Stimulated activated CD4-positive, alpha-beta T cell treated with anti-CD3 and anti-CD28 coated beads, Interleukin-15, amount 100 ng/mL, for 48 hours (primary cell): ENCODE data around the gene FUT2.

ENCODE experiments used
- DNase-seq, 2 donors: peaks; one replicate each; pipeline ENCODE4 v3.0.0-alpha.2; 2020; ENCODE audit warnings: low read depth in 2 of 2

Gene FUT2

GRCh38 chr19:48750771-48751504 is 55.2 kb downstream of the FUT2 start:
- DNase-seq: no peak

DNA sequence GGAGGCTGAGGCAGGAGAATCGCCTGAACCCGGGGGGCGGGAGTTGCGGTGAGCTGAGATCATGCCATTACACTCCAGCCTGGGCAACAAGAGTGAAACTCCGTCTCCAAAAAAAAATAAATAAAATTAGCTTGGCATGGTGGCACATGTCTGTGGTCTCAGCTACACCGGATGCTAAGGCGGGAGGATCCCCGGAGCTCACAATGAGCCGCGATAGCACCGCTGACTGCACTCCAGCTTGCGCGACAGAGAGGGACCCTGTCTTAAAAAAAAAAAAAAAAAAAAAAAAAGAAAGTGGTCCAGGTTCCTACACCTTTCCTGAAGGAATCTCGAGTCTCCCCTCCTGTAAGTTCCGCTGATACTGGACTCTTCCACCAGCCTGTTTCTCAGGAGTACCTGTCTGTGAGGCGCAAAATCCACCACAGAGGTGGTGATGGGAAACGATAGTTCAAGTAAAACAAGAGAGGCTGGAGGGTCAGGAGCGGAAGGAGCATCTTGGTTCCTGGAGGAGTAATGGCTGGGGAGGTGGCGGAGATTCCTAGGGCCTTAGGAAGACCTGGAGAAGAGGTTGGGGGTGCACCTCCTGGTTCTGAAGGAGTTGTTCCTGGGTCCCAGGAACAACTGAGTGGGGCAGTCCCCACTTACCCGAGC is 56.2 kb downstream of the FUT2 start:
- DNase-seq: no peak

GRCh38 chr19:48752496-48753365 is 57.0 kb downstream of the FUT2 start, which contains the start of gene FUT1:
TSS of gene FUT1 (minus strand) at chr19:48752641. CDS start at chr19:48751281, 1,360 bp downstream.
- DNase-seq: no peak

GRCh38 chr19:48755084-48755641 is 59.4 kb downstream of the FUT2 start, which contains the start of gene FGF21:
TSS of gene FGF21 (plus strand) at chr19:48755524. CDS start at chr19:48756237, 713 bp downstream.
- DNase-seq: no peak
